GM12878 (cell line): ENCODE data around the gene ZC3H10. TPM values are rescaled to one million over a fixed set of nuclear protein-coding genes. Genes with fewer than 3 reads are reported as not detected.

Source experiments
- ATAC-seq: fragments of 200-7000 bp; cut with Tn5 transposase; 3 replicates; pipeline ENCODE4 v1.9.1; 2020; ENCODE audit warnings: mild to moderate bottlenecking, moderate library complexity
- BruUV-seq: library from RNA; stranded (reverse); fragments of 400-500 nt; replicated peaks from 2 replicates; lab custom pipeline; 2021; lab: Mats Ljungman, UMichigan
- CTCF ChIA-PET: fragments of 300-600 bp; sonication (Branson Sonifier 250); formaldehyde crosslinking; extraction: SDS; loops from one replicate; lab custom pipeline; 2021; ENCODE audit warnings: inconsistent platforms; lab: Yijun Ruan, JAX
- POLR2A ChIA-PET: fragments of 350-600 bp; formaldehyde crosslinking; extraction: SDS; loops from one replicate; lab custom pipeline; 2021; ENCODE audit warnings: inconsistent platforms; lab: Charles Lee
- RAD21 ChIA-PET: fragments of 300-600 bp; sonication (Branson Sonifier 250); formaldehyde crosslinking; loops from one replicate; lab custom pipeline; 2023; ENCODE audit warnings: antibody characterized with exemption; ENCODE audit not compliant: unreplicated experiment; lab: Charles Lee
- SMC1A ChIA-PET: fragments of 300-600 bp; sonication (Branson Sonifier 250); formaldehyde crosslinking; loops from one replicate; lab custom pipeline; 2023; ENCODE audit not compliant: unreplicated experiment, uncharacterized antibody; lab: Charles Lee
- DNase-seq: peaks from one replicate; pipeline ENCODE4 v3.0.0-alpha.2; 2011; ENCODE audit warnings: low read depth, low spot score
- FAIRE-seq: peaks from 3 replicates; lab custom pipeline; 2011; peaks lifted over from hg19 to GRCh38; lab: Jason Lieb, UNC
- H2AFZ ChIP-seq: 2 replicates; pipeline ENCODE4 v1.6.0; 2011; ENCODE audit warnings: low read depth, low read length, control low read depth; ENCODE audit not compliant: control insufficient read depth
- H3K27ac ChIP-seq: 2 replicates; pipeline ENCODE4 v1.5.1; 2011; ENCODE audit warnings: control low read depth; ENCODE audit not compliant: control insufficient read depth, insufficient read depth
- H3K27me3 ChIP-seq, 2 experiments: replicated peaks in 1 of 2; 2 replicates each; pipeline versions ENCODE4 v1.6.0 to v1.6.1; 2011; ENCODE audit warnings: low read length in 1 of 2; ENCODE audit not compliant: control insufficient read depth in 2 of 2, insufficient read depth in 2 of 2
- H3K36me3 ChIP-seq, 2 experiments: 2 replicates each; pipeline ENCODE4 v1.5.1; 2011; ENCODE audit warnings: low read length in 1 of 2; ENCODE audit not compliant: control insufficient read depth in 2 of 2, insufficient read depth in 2 of 2
- H3K4me1 ChIP-seq: 2 replicates; pipeline ENCODE4 v1.6.1; 2011; ENCODE audit warnings: mild to moderate bottlenecking, low read length, moderate library complexity, mixed read lengths; ENCODE audit not compliant: control insufficient read depth, insufficient read depth
- H3K4me2 ChIP-seq: 2 replicates; pipeline ENCODE4 v1.6.0; 2011; ENCODE audit warnings: control low read depth; ENCODE audit not compliant: control insufficient read depth, insufficient read depth
- H3K4me3 ChIP-seq: fragments of 200-600 bp; sonication (generic); 2 replicates; pipeline ENCODE4 v1.5.1; 2016
- H3K79me2 ChIP-seq: 2 replicates; pipeline ENCODE4 v1.6.0; 2011; ENCODE audit warnings: low read length; ENCODE audit not compliant: control insufficient read depth, insufficient read depth
- H3K9ac ChIP-seq: 2 replicates; pipeline ENCODE4 v1.8.0; 2011; ENCODE audit warnings: low read length, control low read depth, mixed read lengths; ENCODE audit not compliant: control insufficient read depth, insufficient read depth
- H3K9me3 ChIP-seq: replicated peaks from 3 replicates; pipeline ENCODE4 v1.5.1; 2011; ENCODE audit warnings: mild to moderate bottlenecking, low read length; ENCODE audit not compliant: control insufficient read depth, insufficient read depth
- H4K20me1 ChIP-seq: 2 replicates; pipeline ENCODE4 v1.6.0; 2011; ENCODE audit not compliant: control insufficient read depth, insufficient read depth
- ATF7 ChIP-seq: fragments of 450-650 bp; IDR thresholded peaks from 2 replicates; pipeline ENCODE4 v1.6.1; 2016; ENCODE audit warnings: low read depth, mild to moderate bottlenecking
- EED ChIP-seq: sonication (generic); IDR thresholded peaks from 2 replicates; pipeline ENCODE4 v1.6.1; 2016; ENCODE audit warnings: antibody characterized with exemption, low read depth
- HDAC6 ChIP-seq: fragments of 200-600 bp; sonication (generic); IDR thresholded peaks from one replicate; pipeline ENCODE4 v1.8.0; 2017; ENCODE audit warnings: antibody characterized with exemption; ENCODE audit not compliant: unreplicated experiment
- IRF4 ChIP-seq: IDR thresholded peaks from 2 replicates; pipeline ENCODE4 v1.6.1; 2011; ENCODE audit warnings: low read depth, low read length
- JUNB ChIP-seq: IDR thresholded peaks from 2 replicates; pipeline ENCODE4 v1.6.1; 2016; ENCODE audit warnings: antibody characterized with exemption, mild to moderate bottlenecking
- MTA3 ChIP-seq: IDR thresholded peaks from 2 replicates; pipeline ENCODE4 v1.6.1; 2012; ENCODE audit warnings: low read length, inconsistent platforms, borderline replicate concordance
- NFYA ChIP-seq: IDR thresholded peaks from 2 replicates; pipeline ENCODE4 v1.6.1; 2011; ENCODE audit warnings: low read depth, mild to moderate bottlenecking, low read length, improper control_type of control experiment, borderline replicate concordance
- NR2F1 ChIP-seq: fragments of 450-650 bp; conservative IDR thresholded peaks from 2 replicates; pipeline ENCODE4 v1.6.1; 2017; ENCODE audit warnings: mild to moderate bottlenecking
- SMARCA5 ChIP-seq: fragments of 450-650 bp; IDR thresholded peaks from 2 replicates; pipeline ENCODE4 v1.6.1; 2017; ENCODE audit warnings: mild to moderate bottlenecking
- SUZ12 ChIP-seq: fragments of 200-600 bp; sonication (generic); IDR thresholded peaks from one replicate; pipeline ENCODE4 v1.6.1; 2018; ENCODE audit warnings: antibody characterized with exemption, mild to moderate bottlenecking; ENCODE audit not compliant: unreplicated experiment
- YBX1 ChIP-seq: fragments of 450-650 bp; IDR thresholded peaks from 2 replicates; pipeline ENCODE4 v1.6.1; 2016; ENCODE audit warnings: antibody characterized with exemption
- ZNF384 ChIP-seq: IDR thresholded peaks from 2 replicates; pipeline ENCODE4 v1.6.1; 2012; ENCODE audit warnings: low read depth, mild to moderate bottlenecking, low read length, improper control_type of control experiment, borderline replicate concordance
- whole genome bisulfite sequencing: methylation state at CpG from one replicate; pipeline ENCODE4 v1.1.6; 2016; ENCODE audit warnings: low lambda C conversion rate; ENCODE audit not compliant: insufficient replicate concordance, insufficient coverage; ENCODE audit errors: missing lambda C conversion rate; 5-methylcytosine and 5-hydroxymethylcytosine counted together
- in situ Hi-C: fragments of 300-500 bp; cut with MboI; formaldehyde crosslinking; loops from 9 replicates; pipeline ENCODE4 v1.14.3; 2018; ENCODE audit warnings: mixed read lengths
- intact Hi-C: fragments of 100-400 bp; cut with micrococcal nuclease; formaldehyde crosslinking; loops from one replicate; pipeline ENCODE4 v1.14.2; 2022; ENCODE audit not compliant: unreplicated experiment
- polyA plus RNA-seq, 11 experiments: library from polyadenylated mRNA; depleted of rRNA in 4 of 11; unstranded in 6 of 11; stranded (reverse) in 5 of 11; fragments of >200 nt; fragmentation: Nextera tagmentation in 4 of 11; fragmentation: Illumina TruSeq in 1 of 11; extraction: Ambion mirVana in 4 of 11; extraction: Trizol in 1 of 11; gene quantifications; 1 replicate in 1 of 11; 2 replicates in 10 of 11; pipeline versions ENCODE4 v1.2.1 to v1.2.3, GENCODE V29; 2011 to 2016; ENCODE audit warnings: inconsistent platforms in 2 of 11, missing spikeins in 2 of 11, low read depth in 1 of 11
- total RNA-seq, 4 experiments: library from RNA; depleted of rRNA in 3 of 4; stranded (reverse); fragments of >200 nt in 3 of 4; fragmentation: Illumina TruSeq in 1 of 4; extraction: Trizol in 1 of 4; gene quantifications; 2 replicates each; pipeline versions ENCODE4 v1.2.1 to v1.2.3, GENCODE V29; 2013 to 2021
- TF ChIP-seq, protein P1 (sequence below): IDR thresholded peaks from 2 replicates; pipeline ENCODE4 v1.6.1; 2012; ENCODE audit warnings: improper control_type of control experiment, low read depth, low read length; ENCODE audit not compliant: insufficient replicate concordance

ZC3H10 gene
- total and polyA plus RNA-seq, 10 of the 15 experiments (the other 5 are each of a cell fraction or from before 2014, with no cell fraction given) = 0.56 to 6.4 (median 3.7) TPM

DNA sequence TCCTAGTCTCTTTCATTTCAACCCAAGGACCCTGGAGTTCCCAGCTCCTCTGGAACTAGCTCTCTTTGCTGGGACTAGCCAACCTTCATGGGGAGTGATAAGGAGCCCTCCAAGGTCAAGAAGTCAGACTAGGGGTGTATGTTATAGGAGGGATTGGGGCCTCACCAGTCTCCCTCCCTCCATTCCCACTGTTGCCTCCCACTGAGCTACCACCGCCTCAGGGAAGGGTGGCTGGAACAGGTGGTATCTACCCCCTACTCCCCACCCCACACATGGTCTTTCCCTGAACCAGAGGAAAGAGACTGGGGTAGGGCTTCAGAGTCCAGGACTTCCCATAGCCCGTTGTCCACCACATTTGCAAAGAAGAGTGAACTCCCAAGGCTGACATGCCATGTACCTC is 35.7 kb upstream of the ZC3H10 start:
- DNase-seq = no peak
- CTCF ChIA-PET = interaction anchor here (0.6 to 1.3 kb wide), 2 partner anchors 11 to 44 kb away, joined by 3 read pairs; no protein-coding TSS in a partner anchor
- FAIRE-seq = no peak
- no peak for TF ChIP-seq SUZ12
- TF ChIP-seq SMARCA5 = no peak
- no peak for TF ChIP-seq ATF7
- no peak for TF ChIP-seq ZNF384
- TF ChIP-seq IRF4 = no peak
- no peak for TF ChIP-seq EED
- no peak for TF ChIP-seq NR2F1
- no peak overlapping the region for H3K4me3 ChIP-seq
- H3K9ac ChIP-seq = no peak overlapping the region
- H3K9me3 ChIP-seq = no peaks in the 10 kb centered on the region
- SMC1A ChIA-PET = no interaction called here
- RAD21 ChIA-PET = no interaction called here
- H2AFZ ChIP-seq = no peak overlapping the region
- H3K36me3 ChIP-seq = no peaks in the 10 kb centered on the region
- no peak overlapping the region for H3K27ac ChIP-seq
- intact Hi-C loops (loop anchor here (5.0 kb wide), 1 partner anchor 35 kb away; no protein-coding TSS in a partner anchor), in situ Hi-C loops (no loop called here)
- no peaks in the 10 kb centered on the region for H3K79me2 ChIP-seq
- no peaks in the 10 kb centered on the region for H3K4me1 ChIP-seq
- WGBS = 23% methylated on average over 2 of the region's 2 CpGs
- H4K20me1 ChIP-seq = no peaks in the 10 kb centered on the region
- no TSS peak for BruUV-seq
- H3K27me3 ChIP-seq = peaks cover 9 to 15% of the 10 kb centered on the region in 2 experiments; a peak in 3 of 4 replicates
- ATAC-seq = no peak
- H3K4me2 ChIP-seq = no peak overlapping the region
- POLR2A ChIA-PET = no interaction called here

GRCh38 chr12:56082967-56083366 is 35.1 kb upstream of the ZC3H10 start:
- no peaks in the 10 kb centered on the region for H3K4me1 ChIP-seq
- H3K4me2 ChIP-seq = no peak overlapping the region
- no peak overlapping the region for H3K27ac ChIP-seq
- BruUV-seq = no TSS peak
- intact Hi-C loops (loop anchor here (5.0 kb wide), 1 partner anchor 36 kb away; no protein-coding TSS in a partner anchor), in situ Hi-C loops (no loop called here)
- H3K4me3 ChIP-seq = no peak overlapping the region
- ATAC-seq = no peak
- ChIA-PET CTCF (interaction anchor here (0.6 to 1.4 kb wide), 3 partner anchors 12 to 43 kb away, joined by 3 read pairs; no protein-coding TSS in a partner anchor), POLR2A (no interaction called here), SMC1A (no interaction called here), RAD21 (no interaction called here)
- FAIRE-seq = no peak
- H3K9ac ChIP-seq = no peak overlapping the region
- 13% methylated on average over 2 of the region's 3 CpGs for WGBS
- H3K36me3 ChIP-seq = no peaks in the 10 kb centered on the region
- no peak overlapping the region for H2AFZ ChIP-seq
- no peak for DNase-seq
- H3K79me2 ChIP-seq = no peaks in the 10 kb centered on the region
- H3K27me3 ChIP-seq = peaks cover 9 to 15% of the 10 kb centered on the region in 2 experiments; a peak in 3 of 4 replicates
- no peaks in the 10 kb centered on the region for H4K20me1 ChIP-seq
- no peaks in the 10 kb centered on the region for H3K9me3 ChIP-seq
- TF ChIP-seq YBX1 (no peak), HDAC6 (no peak), MTA3 (no peak), JUNB (no peak), NFYA (no peak)
- TF ChIP-seq, protein P1, sequence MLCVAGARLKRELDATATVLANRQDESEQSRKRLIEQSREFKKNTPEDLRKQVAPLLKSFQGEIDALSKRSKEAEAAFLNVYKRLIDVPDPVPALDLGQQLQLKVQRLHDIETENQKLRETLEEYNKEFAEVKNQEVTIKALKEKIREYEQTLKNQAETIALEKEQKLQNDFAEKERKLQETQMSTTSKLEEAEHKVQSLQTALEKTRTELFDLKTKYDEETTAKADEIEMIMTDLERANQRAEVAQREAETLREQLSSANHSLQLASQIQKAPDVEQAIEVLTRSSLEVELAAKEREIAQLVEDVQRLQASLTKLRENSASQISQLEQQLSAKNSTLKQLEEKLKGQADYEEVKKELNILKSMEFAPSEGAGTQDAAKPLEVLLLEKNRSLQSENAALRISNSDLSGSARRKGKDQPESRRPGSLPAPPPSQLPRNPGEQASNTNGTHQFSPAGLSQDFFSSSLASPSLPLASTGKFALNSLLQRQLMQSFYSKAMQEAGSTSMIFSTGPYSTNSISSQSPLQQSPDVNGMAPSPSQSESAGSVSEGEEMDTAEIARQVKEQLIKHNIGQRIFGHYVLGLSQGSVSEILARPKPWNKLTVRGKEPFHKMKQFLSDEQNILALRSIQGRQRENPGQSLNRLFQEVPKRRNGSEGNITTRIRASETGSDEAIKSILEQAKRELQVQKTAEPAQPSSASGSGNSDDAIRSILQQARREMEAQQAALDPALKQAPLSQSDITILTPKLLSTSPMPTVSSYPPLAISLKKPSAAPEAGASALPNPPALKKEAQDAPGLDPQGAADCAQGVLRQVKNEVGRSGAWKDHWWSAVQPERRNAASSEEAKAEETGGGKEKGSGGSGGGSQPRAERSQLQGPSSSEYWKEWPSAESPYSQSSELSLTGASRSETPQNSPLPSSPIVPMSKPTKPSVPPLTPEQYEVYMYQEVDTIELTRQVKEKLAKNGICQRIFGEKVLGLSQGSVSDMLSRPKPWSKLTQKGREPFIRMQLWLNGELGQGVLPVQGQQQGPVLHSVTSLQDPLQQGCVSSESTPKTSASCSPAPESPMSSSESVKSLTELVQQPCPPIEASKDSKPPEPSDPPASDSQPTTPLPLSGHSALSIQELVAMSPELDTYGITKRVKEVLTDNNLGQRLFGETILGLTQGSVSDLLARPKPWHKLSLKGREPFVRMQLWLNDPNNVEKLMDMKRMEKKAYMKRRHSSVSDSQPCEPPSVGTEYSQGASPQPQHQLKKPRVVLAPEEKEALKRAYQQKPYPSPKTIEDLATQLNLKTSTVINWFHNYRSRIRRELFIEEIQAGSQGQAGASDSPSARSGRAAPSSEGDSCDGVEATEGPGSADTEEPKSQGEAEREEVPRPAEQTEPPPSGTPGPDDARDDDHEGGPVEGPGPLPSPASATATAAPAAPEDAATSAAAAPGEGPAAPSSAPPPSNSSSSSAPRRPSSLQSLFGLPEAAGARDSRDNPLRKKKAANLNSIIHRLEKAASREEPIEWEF = no peak
